Stimulated activated CD8-positive, alpha-beta memory T cell treated with anti-CD3 and anti-CD28 coated beads, Interleukin-15, amount 100 ng/mL, for 1 hour (primary cell): ENCODE measurements around the gene OR1F1.

Experiments
- DNase-seq: peaks from one replicate; pipeline ENCODE4 v3.0.0-alpha.2; 2020; ENCODE audit warnings: low read depth

OR1F1 gene

DNA sequence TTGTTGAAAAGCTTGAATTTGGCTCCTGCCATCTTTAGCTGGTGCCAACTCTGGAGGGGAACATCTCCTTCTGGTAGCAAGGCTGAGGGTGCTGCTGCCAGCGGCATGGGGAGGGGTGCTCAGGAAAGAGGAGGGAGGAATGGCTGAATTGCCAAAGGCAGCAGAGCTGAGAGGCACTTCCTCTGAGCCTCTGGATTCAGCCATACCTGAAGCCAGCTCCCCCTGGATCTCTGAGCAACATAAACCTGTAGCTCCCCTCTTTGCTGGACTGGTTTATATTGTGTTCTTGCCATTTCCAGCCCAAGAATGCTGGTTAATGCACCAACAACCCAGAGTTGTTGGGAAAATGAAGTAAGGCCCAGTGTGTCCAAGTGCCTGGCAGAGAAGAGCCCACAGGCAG is 61.0 kb downstream of the OR1F1 start:
- DNase-seq, result no peak

GRCh38 chr16:3249451-3249850 is 61.4 kb downstream of the OR1F1 start:
- DNase-seq, result no peak

- no peak for DNase-seq
Measured at GRCh38 chr16:3252967-3253366, 65.0 kb downstream of the OR1F1 start.

- no peak for DNase-seq
Measured at GRCh38 chr16:3254309-3254708, 66.3 kb downstream of the OR1F1 start.
